MCF 10A (cell line): Measurements from ENCODE around the gene TRRAP. TPM values are rescaled to one million over a fixed set of nuclear protein-coding genes. Genes with fewer than 3 reads are reported as not detected.

Experiments used
- BruUV-seq: library from RNA; stranded (reverse); fragments of 400-500 nt; replicated peaks from 2 replicates; lab custom pipeline; 2021; lab: Mats Ljungman, UMichigan
- CTCF ChIA-PET: fragments of 300-600 bp; sonication (Branson Sonifier 250); formaldehyde crosslinking; extraction: SDS; loops from one replicate; lab custom pipeline; 2021; ENCODE audit warnings: antibody characterized with exemption, inconsistent platforms; lab: Yijun Ruan, JAX
- POLR2A ChIA-PET: fragments of 300-600, 350-650 bp; sonication (Branson Sonifier 250); formaldehyde crosslinking; extraction: SDS; loops from one replicate; lab custom pipeline; 2020; ENCODE audit warnings: antibody characterized with exemption, inconsistent platforms; lab: Yijun Ruan, JAX
- DNase-seq: peaks from one replicate; pipeline ENCODE4 v3.0.0-alpha.2; 2018; ENCODE audit not compliant: unreplicated experiment
- H3K27ac Mint-ChIP-seq: one replicate; pipeline ENCODE4 v1.8.0; 2022; ENCODE audit warnings: mild to moderate bottlenecking, low read depth, mixed read lengths; ENCODE audit not compliant: unreplicated experiment
- H3K27me3 Mint-ChIP-seq: one replicate; pipeline ENCODE4 v1.8.0; 2022; ENCODE audit warnings: mixed read lengths; ENCODE audit not compliant: insufficient read depth, unreplicated experiment
- H3K36me3 Mint-ChIP-seq: one replicate; pipeline ENCODE4 v1.8.0; 2022; ENCODE audit warnings: mild to moderate bottlenecking, moderate library complexity, mixed read lengths; ENCODE audit not compliant: insufficient read depth, unreplicated experiment
- H3K4me1 Mint-ChIP-seq: one replicate; pipeline ENCODE4 v1.8.0; 2022; ENCODE audit warnings: mixed read lengths; ENCODE audit not compliant: insufficient read depth, unreplicated experiment
- H3K4me3 Mint-ChIP-seq: one replicate; pipeline ENCODE4 v1.8.0; 2022; ENCODE audit warnings: mild to moderate bottlenecking, moderate library complexity, mixed read lengths; ENCODE audit not compliant: unreplicated experiment
- H3K9me3 Mint-ChIP-seq: one replicate; pipeline ENCODE4 v1.8.0; 2022; ENCODE audit warnings: mixed read lengths; ENCODE audit not compliant: unreplicated experiment
- intact Hi-C: fragments of 100-400 bp; cut with micrococcal nuclease; formaldehyde crosslinking; loops from 2 replicates; pipeline ENCODE4 v1.14.1; 2022
- total RNA-seq: library from RNA; stranded (reverse); gene quantifications from 2 replicates; pipeline ENCODE4 v1.2.3, GENCODE V29; 2022
- TF ChIP-seq, protein P1 (sequence below): fragments of 200-600 bp; IDR thresholded peaks from one replicate; pipeline ENCODE4 v1.8.0; 2022; ENCODE audit warnings: antibody characterized with exemption, mild to moderate bottlenecking; ENCODE audit not compliant: unreplicated experiment

TRRAP gene
- total RNA-seq, 1 experiment from 2014 or later: 30.4 TPM

DNA sequence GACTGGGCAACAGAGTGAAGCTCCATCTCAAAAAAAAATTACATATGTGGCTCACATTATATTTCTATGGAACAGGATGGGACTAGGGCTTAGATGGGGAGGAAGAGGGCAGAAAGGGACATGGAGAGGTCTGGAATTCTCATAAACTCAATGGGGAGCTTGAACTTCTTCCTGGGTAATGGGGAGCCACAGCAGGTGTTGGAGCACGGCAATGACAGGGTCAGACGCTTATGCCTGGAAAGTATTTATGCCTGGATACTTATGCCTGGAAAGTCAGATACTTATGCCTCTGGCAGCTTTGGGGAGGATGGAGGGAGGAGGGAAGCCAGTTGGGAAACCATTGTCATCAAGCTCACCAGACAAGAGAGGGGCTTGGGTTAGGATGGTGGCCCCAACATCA, 45.3 kb upstream of the TRRAP start:
- ChIA-PET CTCF (interaction anchor here (0.6 to 15.8 kb wide), 5 partner anchors 9 to 1664 kb away, joined by 3 to 515 read pairs (median 13); no protein-coding TSS in a partner anchor), POLR2A (interaction anchor here (1.1 kb wide), 1 partner anchor 231 kb away, joined by 3 read pairs; no protein-coding TSS in a partner anchor)
- Mint-ChIP-seq H3K4me3 (no peak overlapping the region), H3K9me3 (no peaks in the 10 kb centered on the region), H3K27me3 (no peaks in the 10 kb centered on the region), H3K27ac (no peak overlapping the region), H3K4me1 (no peaks in the 10 kb centered on the region), H3K36me3 (no peaks in the 10 kb centered on the region)
- no peak for DNase-seq
- TF ChIP-seq, protein P1, sequence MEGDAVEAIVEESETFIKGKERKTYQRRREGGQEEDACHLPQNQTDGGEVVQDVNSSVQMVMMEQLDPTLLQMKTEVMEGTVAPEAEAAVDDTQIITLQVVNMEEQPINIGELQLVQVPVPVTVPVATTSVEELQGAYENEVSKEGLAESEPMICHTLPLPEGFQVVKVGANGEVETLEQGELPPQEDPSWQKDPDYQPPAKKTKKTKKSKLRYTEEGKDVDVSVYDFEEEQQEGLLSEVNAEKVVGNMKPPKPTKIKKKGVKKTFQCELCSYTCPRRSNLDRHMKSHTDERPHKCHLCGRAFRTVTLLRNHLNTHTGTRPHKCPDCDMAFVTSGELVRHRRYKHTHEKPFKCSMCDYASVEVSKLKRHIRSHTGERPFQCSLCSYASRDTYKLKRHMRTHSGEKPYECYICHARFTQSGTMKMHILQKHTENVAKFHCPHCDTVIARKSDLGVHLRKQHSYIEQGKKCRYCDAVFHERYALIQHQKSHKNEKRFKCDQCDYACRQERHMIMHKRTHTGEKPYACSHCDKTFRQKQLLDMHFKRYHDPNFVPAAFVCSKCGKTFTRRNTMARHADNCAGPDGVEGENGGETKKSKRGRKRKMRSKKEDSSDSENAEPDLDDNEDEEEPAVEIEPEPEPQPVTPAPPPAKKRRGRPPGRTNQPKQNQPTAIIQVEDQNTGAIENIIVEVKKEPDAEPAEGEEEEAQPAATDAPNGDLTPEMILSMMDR: no peak
- intact Hi-C loops: no loop called here
- no TSS peak for BruUV-seq

GRCh38 chr7:98834949-98835348, 43.4 kb upstream of the TRRAP start:
- TF ChIP-seq, protein P1: no peak
- Mint-ChIP-seq H3K4me1 (no peaks in the 10 kb centered on the region), H3K27ac (no peak overlapping the region), H3K4me3 (no peak overlapping the region), H3K36me3 (no peaks in the 10 kb centered on the region), H3K9me3 (no peaks in the 10 kb centered on the region), H3K27me3 (no peaks in the 10 kb centered on the region)
- ChIA-PET POLR2A (no interaction called here), CTCF (interaction anchor here (0.6 to 15.8 kb wide), 7 partner anchors 7 to 409 kb away, joined by 3 to 515 read pairs (median 5); no protein-coding TSS in a partner anchor)
- no TSS peak for BruUV-seq
- DNase-seq: no peak
- intact Hi-C loops: no loop called here

- TF ChIP-seq, protein P1: peak; percentile 71
- no TSS peak for BruUV-seq
- Mint-ChIP-seq H3K4me1 (peaks cover 10% of the 10 kb centered on the region), H3K4me3 (no peak overlapping the region), H3K36me3 (no peaks in the 10 kb centered on the region), H3K27me3 (no peaks in the 10 kb centered on the region), H3K9me3 (no peaks in the 10 kb centered on the region), H3K27ac (no peak overlapping the region)
- DNase-seq: peak; percentile 65
- CTCF ChIA-PET: interaction anchor here (0.6 to 15.8 kb wide), 19 partner anchors 9 to 468 kb away, joined by 3 to 515 read pairs (median 4); no protein-coding TSS in a partner anchor
- POLR2A ChIA-PET: no interaction called here
- intact Hi-C loops: loop anchor here (1.0 kb wide), 1 partner anchor 404 kb away; no protein-coding TSS in a partner anchor
These were observed 41.3 kb upstream of the TRRAP start for GRCh38 chr7:98836811-98837629.

- CTCF ChIA-PET: interaction anchor here (0.6 to 15.8 kb wide), 9 partner anchors 10 to 411 kb away, joined by 3 to 515 read pairs (median 5); no protein-coding TSS in a partner anchor
- intact Hi-C loops: loop anchor here (1.0 kb wide), 1 partner anchor 404 kb away; no protein-coding TSS in a partner anchor
- no peaks in the 10 kb centered on the region for H3K27me3 Mint-ChIP-seq
- BruUV-seq: no TSS peak
- POLR2A ChIA-PET: no interaction called here
- TF ChIP-seq, protein P1: no peak
- no peaks in the 10 kb centered on the region for H3K36me3 Mint-ChIP-seq
- no peak overlapping the region for H3K4me3 Mint-ChIP-seq
- H3K27ac Mint-ChIP-seq: no peak overlapping the region
- no peaks in the 10 kb centered on the region for H3K9me3 Mint-ChIP-seq
- DNase-seq: no peak
- peaks cover 10% of the 10 kb centered on the region for H3K4me1 Mint-ChIP-seq
These were observed 40.7 kb upstream of the TRRAP start for GRCh38 chr7:98837630-98837972.
